CD4-positive, alpha-beta T cell treated with Interleukin-4 for 4 hours (primary cell): ENCODE measurements around the gene SMIM26.
A peak's percentile ranks its signal among the peaks of the same experiment; 100 is the strongest.
"Not testable (repeated sequence)": the region's sequence is repeated elsewhere in the genome, so short reads cannot be mapped to it uniquely, and the experiment has no call there.

ENCODE experiments used
- DNase-seq: peaks from one replicate; pipeline ENCODE4 v3.0.0-alpha.2; 2020

Gene SMIM26

GRCh38 chr20:18566892-18567738 lies at the start of gene SMIM26:
TSS of gene SMIM26 (plus strand) at chr20:18567432. CDS start at chr20:18567479, 47 bp downstream.
- peak; percentile 94 for DNase-seq

DNA sequence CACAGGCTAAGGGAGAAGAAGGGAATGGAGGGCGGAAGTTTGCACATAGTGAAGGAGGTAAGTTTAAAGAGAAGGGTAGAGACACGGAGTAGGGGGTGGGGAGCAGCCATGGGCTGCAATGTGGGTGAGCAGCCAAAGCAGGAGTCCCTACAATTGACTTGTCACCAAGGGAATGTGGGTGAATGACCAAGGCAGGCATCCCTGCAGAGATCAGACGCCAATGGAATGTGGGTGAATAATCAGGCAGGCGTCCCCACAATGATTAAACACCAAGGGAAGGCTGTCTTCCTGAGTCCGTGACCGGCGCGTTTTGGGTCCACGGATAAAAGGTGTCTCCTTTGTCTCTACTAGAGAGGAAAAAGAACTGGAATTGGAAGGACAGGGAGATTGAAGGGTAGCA lies 45.2 kb upstream of the SMIM26 start:
- not testable (repeated sequence) for DNase-seq

DNA sequence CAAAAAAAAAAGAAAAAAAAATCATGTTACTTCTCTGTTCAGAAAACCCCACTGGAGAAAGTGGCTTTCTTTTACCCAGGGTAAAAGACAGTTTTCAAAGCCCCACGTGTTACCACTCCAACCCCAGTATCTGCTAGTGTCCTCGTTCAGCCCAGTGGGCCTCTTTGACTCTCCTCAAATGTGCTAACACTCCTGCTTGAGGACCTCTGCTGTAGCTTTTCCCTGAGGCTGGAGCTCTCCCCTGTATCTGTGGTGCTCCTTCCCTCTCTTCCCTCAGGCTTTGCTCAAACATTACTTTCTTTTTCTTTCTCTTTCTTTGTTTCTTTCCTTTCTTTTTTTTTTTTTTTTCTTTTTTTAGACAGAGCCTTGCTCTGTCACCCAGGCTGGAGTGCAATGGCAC lies 44.2 kb upstream of the SMIM26 start:
- no peak for DNase-seq

DNA sequence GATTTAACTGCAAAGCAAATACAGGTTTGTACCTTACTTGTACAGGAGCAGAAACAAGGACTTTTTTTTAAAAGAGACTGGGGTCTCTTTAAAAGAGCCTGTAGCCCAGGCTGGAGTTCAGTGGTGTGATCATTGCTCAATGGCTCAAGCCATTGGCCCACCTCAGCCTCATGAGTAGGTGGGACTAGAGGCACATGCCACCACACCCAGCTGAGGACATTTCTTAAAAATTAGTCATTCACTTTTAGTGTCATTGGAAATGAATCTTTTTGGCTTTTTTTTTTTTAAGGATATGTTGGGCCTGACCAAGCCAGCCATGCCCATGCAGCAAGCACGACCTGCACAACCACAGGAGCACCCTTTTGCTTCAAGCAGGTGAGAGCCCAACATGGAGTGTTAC lies 42.6 kb upstream of the SMIM26 start:
- no peak for DNase-seq

DNA sequence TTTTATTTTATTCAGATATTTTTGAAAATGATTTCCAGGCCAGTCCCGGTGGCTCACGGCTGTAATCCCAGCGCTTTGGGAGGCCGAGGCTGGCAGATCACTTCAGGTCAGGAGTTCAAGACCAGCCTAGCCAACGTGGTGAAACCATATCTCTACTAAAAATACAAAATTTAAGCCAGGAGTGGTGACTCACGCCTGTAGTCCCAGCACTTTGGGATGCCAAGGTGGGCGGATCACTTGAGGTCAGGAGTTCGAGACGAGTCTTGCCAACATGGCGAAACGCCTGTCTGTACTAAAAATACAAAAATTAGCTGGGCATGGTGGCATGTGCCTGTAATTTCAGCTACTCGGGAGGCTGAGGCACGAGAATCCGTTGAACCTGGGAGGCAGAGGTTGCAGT lies 40.5 kb upstream of the SMIM26 start:
- not testable (repeated sequence) for DNase-seq

DNA sequence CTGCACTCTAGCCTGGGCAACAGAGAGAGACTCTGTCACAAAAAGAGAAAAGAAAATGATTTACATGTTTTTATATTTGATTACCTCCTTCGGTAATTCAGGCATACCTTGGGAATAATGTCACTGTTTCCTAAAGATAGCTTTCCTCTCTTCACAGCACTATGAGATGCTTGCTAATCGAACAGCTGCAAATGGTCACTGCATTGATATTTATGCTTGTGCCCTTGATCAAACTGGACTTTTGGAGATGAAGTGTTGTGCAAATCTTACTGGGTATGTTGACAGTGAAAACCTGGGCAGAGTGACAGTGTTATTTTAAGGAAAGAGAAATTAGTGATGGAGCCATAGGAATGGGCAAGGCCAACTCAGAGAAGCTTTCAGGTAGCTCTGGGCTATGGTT lies 39.9 kb upstream of the SMIM26 start:
- no peak for DNase-seq

GRCh38 chr20:18527836-18528235 lies 39.4 kb upstream of the SMIM26 start:
- no peak for DNase-seq

DNA sequence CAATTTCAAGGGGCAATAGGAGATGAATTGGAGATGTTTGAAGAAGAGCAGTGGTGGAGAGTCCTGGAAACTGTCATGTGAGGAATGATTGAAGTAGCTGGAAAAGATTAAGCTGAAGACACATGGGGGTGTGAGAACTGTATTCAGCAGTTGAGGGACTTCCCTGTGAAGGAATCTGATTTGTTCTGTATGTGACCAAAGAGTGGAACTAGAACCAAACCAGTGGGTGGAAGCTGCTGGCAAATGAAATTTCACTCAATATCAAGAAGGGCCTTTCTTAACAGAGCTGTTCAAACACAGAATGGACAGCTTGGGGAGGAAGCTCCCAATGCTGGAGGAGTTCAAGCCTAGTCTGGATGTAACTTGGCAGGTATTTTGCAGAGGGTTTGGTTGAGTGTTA lies 38.2 kb upstream of the SMIM26 start:
- no peak for DNase-seq

DNA sequence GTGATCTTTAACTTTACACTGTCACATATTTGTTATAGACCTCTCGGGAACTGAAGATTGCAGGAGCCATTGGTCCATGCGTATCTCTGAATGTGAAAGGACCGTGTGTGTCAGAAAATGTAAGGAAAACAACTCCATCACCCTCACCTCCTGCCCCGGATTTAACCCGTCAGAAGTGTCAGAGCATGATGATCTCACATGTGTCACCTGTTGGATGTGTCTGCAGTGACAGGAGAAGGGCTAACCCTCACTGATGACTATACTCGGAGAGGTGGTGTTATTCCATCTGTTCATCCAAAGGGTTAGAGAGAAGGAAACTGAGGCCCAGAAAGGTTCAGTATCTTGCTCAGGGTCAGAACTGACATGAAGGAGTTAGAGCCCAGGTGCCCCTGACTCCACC lies 34.6 kb upstream of the SMIM26 start:
- DNase-seq = no peak

DNA sequence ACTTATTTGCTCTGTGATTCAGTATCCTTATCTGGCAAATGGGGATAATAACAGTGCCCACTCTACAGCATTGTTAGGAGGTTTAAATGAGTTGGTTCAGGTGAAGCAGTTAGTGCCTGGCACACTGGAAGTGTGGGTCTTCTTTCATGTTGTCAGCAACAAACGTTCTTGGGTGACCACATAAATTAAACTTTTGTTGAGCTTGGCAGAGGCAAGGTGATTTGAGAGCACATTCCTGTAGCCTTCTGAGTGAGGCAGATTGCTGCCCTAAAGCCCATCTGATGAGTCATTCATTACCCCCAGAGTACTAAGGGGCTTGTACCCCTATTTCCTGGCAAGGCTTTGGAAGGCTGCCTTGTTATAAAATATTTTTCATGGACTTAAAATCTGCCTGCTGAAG lies 33.7 kb upstream of the SMIM26 start:
- no peak for DNase-seq

- no peak for DNase-seq
Measured at GRCh38 chr20:18533978-18534644, 33.1 kb upstream of the SMIM26 start.

DNA sequence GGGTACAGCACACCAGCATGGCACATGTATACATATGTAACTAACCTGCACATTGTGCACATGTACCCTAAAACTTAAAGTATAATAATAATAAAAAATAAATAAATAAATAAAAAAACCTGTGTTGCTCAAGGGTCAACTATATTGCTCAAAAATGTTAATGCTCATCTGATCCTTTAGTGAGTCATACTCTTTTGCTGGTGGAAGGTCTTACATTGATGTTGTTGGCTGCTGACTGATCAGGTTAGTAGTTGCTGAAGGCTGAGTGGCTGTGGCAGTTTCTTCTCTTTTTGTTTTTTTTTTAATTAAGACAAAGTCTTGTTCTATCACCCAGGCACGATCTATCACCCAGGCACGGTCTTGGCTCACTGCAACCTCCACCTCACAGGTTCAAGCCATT lies 29.6 kb upstream of the SMIM26 start:
- no peak for DNase-seq

DNA sequence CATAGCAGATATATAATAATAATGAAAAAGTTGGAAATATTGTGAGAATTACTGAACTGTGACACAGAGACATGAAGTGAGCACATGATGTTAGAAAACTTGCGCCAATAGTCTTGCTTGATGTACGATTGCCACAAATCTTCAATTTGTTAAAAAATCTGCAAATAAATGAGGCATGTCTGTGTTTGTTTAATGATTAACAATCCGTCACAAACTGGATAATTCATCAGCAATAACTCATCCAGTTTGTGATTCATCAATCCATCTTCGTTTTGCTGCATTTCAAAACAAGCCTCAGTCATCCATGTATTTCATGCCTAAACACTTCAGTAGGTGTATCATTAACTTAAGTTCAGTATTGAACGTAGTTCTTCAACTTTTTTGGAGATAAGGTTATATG lies 25.5 kb upstream of the SMIM26 start:
- no peak for DNase-seq

DNA sequence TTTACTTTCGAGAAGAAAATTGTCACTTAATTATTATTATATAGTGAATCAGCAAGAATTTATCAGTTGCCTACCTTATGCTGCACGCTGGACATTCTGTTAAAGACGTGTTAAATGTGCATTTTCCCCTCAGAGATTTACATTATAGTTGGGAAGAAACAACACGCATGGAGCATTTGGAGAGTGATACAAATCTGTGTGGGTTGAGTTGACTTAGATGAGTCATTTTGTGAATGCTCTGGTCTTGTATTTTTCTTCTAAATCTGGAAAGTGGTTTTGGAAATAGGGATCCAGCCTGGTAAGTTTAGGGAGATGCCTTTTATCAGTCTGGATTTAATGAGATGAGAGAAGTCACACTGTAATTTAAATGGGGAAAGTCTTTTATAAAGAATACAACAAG lies 24.0 kb upstream of the SMIM26 start:
- DNase-seq = no peak

DNA sequence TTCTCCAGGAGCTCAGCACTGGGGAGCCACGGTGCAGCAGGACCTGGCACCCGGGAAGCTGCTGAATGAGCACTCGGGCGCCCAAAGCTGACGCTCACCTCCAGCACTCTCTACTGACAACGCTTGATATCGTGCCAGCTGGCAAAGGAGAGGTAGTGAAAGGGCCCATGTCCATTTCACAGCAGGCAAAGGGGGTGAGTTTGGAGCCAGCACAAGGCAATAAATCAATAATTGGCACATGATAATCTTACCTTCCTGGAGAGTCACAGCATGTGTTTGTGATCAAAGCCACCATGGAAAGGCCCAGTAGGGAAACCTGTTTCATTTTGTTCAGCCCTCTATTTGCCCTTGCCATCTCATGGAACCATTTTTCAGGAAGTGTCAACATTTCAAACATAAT lies 23.3 kb upstream of the SMIM26 start:
- no peak for DNase-seq

DNA sequence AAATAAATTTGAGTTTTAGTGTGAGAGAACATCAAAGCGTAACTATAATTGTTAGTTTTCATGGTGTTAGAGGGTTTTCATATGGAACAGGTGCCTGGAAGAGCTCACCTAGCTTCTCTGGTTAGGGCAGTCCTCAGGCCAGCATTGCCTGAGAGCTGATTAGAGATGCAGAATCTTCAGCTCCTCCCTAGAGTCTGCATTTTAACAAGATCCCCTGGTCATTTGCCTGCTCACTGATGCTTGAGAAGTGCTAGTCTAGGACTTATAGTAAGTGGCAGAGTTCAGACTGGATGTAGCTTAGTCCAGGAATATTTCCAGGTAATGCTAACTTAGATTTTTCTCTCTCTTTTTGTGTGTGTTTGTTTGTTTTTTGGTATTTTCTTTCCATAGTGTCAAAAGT lies 21.7 kb upstream of the SMIM26 start:
- DNase-seq = no peak

DNA sequence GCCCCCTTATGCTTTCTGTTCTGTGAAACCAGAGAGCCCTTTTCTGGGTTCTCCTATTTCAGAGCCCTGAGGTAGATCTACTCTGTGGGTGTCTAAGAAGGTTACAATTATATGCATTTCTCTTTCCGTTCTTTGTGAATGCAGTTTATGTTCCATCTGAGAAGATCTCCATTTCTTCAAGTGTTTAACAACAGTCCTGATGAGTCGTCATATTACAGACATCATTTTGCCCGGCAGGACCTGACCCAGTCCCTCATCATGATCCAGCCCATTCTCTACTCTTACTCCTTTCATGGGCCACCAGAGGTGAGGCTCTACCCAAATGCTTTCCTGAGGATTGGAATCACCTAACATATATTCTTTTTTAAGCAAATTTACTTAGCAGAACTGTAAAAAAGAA lies 18.8 kb upstream of the SMIM26 start:
- DNase-seq = no peak

GRCh38 chr20:18553746-18554145 lies 13.5 kb upstream of the SMIM26 start:
- no peak for DNase-seq

DNA sequence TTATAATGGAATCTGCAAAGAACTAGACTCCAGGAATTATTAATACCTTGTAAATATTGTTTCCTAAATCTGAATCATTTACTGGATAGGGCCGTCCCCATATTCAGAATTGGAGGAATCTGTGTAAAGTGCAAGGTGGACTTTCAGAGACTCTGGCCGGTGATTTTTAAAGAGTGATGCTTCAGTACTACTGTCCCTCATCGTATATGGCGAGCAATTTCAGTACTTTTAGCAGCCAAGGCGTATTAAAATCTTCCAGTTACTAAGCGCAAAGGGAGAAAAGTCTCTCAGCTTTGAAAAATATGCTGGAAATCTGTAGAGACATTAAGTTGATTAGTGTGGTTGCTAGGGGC lies 483 bp downstream of the SMIM26 start:
- DNase-seq = peak; percentile 1

DNA sequence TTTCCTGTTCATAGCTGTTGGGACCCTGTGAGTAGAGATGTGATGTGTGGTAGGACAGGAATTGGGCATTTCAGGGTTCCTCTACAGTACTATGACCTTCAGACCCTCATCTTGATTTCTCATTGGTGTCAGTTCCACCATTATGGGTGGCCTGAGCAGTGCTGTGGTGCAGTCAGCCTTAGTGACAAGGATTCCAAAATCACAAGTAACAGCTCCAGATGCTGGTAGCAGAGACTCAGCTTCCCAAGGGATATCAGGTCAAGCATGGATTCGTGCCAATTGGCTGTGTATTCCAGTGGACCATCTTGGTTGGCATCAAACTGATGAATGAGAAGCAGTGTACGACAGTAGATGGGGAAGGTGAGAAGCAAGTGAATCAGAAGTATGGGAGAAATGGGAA lies 3.8 kb downstream of the SMIM26 start:
- DNase-seq = no peak

- no peak for DNase-seq
Measured at GRCh38 chr20:18571578-18571977, 4.3 kb downstream of the SMIM26 start.

GRCh38 chr20:18577942-18578341 lies 10.7 kb downstream of the SMIM26 start:
- no peak for DNase-seq

GRCh38 chr20:18578581-18578980 lies 11.3 kb downstream of the SMIM26 start:
- DNase-seq = no peak

GRCh38 chr20:18580012-18580411 lies 12.8 kb downstream of the SMIM26 start:
- no peak for DNase-seq

GRCh38 chr20:18585134-18585533 lies 17.9 kb downstream of the SMIM26 start:
- no peak for DNase-seq
